HG03108 (cell line): Measurements from ENCODE around the gene BTAF1.

ENCODE experiments used
- ATAC-seq: cut with Tn5 transposase; IDR thresholded peaks from one replicate; pipeline ENCODE4 v1.9.1; 2021; ENCODE audit warnings: moderate library complexity; ENCODE audit not compliant: unreplicated experiment

BTAF1 gene

GRCh38 chr10:92042541-92042940 lies 119.0 kb downstream of the BTAF1 start:
- no peak for ATAC-seq

- no peak for ATAC-seq
Observed at GRCh38 chr10:92045641-92046106, 122.1 kb downstream of the BTAF1 start.

GRCh38 chr10:92047215-92047614 lies 123.6 kb downstream of the BTAF1 start:
- ATAC-seq = no peak

GRCh38 chr10:92052088-92052487 lies 128.5 kb downstream of the BTAF1 start:
- ATAC-seq = no peak

- ATAC-seq = no peak
Observed at GRCh38 chr10:92052741-92053140, 129.2 kb downstream of the BTAF1 start.

- ATAC-seq = no peak
Observed at GRCh38 chr10:92054807-92055206, 131.2 kb downstream of the BTAF1 start.

- no peak for ATAC-seq
Observed at GRCh38 chr10:92062273-92062672, 138.7 kb downstream of the BTAF1 start.

GRCh38 chr10:92064506-92064905 lies 140.9 kb downstream of the BTAF1 start:
- ATAC-seq = no peak

- ATAC-seq = no peak
Observed at GRCh38 chr10:92066386-92066785, 142.8 kb downstream of the BTAF1 start.

- ATAC-seq = no peak
Observed at GRCh38 chr10:92068900-92069299, 145.3 kb downstream of the BTAF1 start.

GRCh38 chr10:92074126-92074887 lies 150.7 kb downstream of the BTAF1 start:
- no peak for ATAC-seq

- ATAC-seq = no peak
Observed at GRCh38 chr10:92075829-92076228, 152.3 kb downstream of the BTAF1 start.

GRCh38 chr10:92076722-92077121 lies 153.2 kb downstream of the BTAF1 start:
- ATAC-seq = no peak

GRCh38 chr10:92079003-92079402 lies 155.4 kb downstream of the BTAF1 start:
- no peak for ATAC-seq
